Activated CD4-positive, CD25-positive, alpha-beta regulatory T cell (primary cell): ENCODE results near the gene LRP3.

Source experiments
- DNase-seq, 4 experiments: peaks; one replicate each; lab custom pipeline; 2025; lab: John Stamatoyannopoulos, UW

LRP3 gene

GRCh38 chr19:33238481-33239149 is 44.5 kb downstream of the LRP3 start:
- DNase-seq = no peak

DNA sequence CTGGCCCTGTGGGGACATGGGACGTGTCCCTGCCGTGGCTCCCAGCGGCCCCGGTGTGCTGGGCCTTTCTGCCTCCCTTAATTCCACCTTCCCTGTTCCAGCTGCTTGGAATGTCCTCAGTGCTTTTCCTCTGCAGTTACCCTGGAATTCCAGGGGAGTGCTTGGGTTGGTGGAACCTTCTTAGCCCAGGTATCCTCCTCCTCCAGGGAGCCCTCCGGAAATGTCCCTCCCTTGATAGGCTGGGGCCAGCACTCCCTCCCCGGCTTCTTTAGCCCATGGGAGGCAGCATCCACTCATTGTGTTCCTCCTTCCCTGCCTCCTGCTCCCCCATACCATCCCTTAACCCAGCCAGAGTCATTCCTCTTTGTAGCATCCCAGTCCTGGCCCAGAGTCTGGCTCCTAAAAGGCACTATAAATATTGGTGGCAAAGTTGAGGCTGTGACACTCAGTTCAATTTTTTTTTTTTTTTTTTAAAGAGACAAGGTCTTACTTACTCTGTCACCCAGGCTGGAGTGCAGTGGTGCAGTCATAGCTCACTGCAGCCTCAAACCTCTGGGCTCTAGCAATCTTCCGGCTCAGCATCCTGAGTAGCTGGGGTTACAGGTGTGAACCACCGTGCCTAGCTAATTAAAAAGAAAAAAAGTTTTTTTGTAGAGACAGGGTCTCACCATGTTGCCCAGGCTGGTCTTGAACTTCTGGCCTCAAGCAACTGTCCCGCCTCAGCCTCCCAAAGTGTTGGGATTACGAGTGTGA is 45.3 kb downstream of the LRP3 start:
- no peak for DNase-seq

DNA sequence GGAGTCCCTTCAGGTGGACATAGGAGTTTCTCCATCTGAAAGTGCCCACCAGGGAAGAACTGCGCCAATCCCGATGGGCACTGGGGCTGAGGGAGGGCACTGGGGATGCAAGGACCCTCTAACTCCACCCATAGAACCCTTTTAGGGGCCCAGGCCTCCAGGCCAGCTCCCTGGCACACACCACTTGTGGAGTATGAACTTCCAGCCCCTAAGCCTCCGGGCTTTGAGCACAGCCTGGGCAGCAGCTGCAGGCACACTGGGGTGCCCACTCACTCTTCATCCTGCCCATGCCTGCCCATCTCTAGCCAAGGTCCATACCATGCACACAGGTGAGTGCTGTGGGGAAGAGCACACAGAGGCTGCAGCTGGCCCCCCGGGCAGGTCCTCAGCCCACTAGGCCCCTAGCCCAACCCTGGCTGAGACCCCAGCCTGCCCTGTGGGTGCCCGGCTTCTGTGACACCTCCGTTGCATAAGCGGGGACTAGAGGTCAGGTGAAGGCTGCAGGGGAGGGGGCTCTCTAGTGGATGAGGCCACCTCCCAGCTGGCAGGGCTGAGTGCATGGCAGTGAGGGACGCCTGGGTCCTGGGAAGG is 46.1 kb downstream of the LRP3 start:
- DNase-seq = no peak

DNA sequence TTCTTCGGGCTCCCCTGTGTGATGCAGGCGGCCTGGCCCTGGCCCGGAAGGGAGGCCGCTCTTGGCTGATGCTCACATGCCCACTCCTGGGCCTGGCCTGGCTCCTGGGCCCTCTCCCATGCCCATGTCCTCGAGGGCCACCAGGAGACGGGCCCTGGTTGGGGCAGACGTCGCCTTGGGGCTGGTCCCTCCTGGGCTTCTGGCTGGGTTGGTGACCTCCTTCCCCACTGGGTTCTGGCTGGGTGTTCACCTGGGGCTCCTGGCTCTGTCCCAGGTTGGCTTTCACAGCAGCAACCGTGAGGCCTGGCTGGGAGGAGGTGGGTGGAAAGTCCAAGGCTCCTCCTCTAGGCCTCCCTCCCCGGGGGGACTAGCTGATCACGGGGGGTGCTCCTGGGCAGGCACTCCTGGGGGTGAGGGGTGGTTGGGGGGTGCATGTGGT is 47.0 kb downstream of the LRP3 start:
- DNase-seq = no peak

DNA sequence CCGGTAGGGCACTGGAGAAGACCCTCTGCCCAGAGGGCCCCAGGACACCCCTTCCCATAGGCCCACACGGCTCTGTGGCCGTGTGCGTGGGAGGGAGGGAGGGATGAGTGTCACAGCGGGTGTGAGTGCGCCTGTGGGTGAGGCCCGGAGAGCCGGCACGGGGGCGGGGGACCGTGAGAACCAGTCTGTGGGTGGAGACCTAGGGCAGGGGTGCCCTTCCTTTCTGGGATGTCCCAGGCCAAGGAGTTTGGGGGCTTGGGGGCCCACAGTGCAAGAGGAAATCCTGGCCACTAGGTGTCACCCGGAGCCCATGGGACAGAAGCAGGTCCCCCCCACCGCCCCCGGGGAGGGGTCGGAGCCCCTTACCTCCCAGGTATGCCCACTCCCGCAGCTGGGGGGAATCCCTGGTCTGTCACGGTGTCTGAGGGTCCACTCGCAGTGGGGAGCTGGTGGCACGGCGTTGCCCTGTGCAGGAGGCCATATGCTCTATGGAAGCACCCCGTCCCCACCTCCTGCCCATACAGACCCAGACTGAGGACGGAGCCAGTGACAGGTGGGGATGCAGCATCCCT is 47.5 kb downstream of the LRP3 start:
- no peak for DNase-seq

DNA sequence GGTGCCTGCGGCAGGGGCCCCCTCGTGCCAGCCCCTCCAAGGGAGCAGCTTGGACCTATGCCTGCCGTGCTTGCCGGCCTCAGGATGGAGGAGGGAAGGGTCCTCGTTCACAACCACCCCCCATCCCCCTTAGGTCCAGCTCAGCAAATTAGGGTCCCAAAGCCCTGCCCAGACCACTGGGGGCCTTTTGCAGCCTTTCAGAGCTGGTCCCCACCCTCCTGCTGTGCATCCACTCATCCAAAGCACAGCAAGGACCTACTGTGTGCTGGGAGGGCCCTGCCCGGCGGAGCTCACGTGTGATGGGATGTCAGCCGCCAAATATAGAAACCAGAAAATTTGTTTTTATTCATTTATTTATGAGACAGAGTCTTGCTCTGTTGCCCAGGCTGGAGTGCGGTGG is 48.0 kb downstream of the LRP3 start:
- no peak for DNase-seq

- DNase-seq = no peak
These were observed 48.8 kb downstream of the LRP3 start for GRCh38 chr19:33242911-33243310.

GRCh38 chr19:33245948-33246708 is 52.0 kb downstream of the LRP3 start:
- no peak for DNase-seq

DNA sequence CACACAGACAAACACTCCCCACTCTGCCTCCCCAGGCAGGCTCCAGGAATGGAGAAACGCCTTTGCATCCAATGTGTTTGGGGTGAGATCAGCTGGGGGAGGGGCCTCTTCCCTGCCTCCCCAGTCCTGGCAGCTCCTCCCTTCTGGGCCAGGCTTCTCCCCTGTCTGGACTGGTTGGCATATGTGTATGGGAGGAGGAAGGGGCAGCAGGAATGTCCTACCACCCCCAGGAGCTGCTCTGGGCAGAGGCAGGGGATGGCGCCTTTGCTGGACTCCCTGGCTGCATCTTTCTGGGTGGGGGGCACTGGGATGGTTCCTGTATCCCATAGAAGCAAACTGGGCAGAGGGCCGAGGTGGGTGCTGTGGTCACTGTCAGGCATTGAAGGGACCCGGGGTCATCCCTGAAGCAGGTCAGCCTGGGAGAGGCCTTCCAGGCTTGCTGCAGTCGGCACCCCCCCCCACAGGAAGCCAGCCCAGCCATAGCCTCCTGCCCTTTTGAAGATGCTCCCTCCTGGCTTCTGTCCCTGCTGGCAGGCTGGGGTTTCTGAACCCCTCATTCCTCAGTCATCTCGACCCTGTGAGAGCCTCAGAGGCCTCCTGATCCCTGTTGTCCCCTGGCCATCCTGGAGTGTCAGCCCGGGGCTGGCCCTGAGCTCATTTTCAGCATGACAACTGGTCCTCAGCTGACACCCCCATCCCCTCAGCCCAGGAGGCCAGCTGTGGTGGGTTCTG is 52.7 kb downstream of the LRP3 start:
- no peak for DNase-seq

- no peak for DNase-seq
These were observed 53.3 kb downstream of the LRP3 start for GRCh38 chr19:33247441-33247819.

DNA sequence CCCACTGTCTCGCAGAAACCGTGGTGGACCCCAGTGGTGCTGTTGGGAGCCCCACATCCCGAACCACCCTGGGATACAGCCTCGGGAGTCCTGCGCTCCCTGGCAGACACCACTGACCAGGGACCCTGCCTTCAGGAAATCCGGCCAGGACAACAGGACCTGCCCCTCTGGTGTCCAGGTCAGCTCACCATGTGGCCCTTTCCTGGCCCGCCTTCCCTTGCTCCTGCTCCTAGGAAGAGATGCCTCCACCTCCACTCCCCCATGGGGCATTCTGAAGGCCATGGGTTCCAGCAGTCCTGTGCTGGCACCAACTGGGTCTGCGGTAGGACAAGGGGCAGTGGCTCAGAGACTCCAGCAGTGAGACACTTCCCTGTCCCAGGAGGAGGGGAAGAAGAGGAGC is 54.0 kb downstream of the LRP3 start:
- no peak for DNase-seq

DNA sequence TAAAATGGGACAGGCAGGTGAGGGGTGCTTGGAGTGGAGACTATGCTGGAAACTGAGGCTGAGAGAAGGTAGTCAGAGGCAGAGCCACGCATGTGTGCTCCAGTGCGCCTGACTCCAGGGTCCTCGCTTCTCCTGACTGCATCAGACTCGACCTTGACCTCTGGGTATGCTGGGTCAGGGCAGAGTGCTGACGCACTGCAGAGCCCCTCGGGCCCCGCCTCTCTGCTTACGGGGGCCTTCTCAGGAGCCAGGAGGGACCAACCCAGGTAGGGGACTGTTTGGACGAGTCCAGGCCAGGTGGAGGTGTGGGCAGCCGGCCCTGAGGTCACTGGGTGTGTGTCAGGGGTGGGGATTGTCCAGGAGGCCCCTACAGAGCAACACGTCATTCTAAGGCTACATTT is 54.4 kb downstream of the LRP3 start:
- DNase-seq = no peak

DNA sequence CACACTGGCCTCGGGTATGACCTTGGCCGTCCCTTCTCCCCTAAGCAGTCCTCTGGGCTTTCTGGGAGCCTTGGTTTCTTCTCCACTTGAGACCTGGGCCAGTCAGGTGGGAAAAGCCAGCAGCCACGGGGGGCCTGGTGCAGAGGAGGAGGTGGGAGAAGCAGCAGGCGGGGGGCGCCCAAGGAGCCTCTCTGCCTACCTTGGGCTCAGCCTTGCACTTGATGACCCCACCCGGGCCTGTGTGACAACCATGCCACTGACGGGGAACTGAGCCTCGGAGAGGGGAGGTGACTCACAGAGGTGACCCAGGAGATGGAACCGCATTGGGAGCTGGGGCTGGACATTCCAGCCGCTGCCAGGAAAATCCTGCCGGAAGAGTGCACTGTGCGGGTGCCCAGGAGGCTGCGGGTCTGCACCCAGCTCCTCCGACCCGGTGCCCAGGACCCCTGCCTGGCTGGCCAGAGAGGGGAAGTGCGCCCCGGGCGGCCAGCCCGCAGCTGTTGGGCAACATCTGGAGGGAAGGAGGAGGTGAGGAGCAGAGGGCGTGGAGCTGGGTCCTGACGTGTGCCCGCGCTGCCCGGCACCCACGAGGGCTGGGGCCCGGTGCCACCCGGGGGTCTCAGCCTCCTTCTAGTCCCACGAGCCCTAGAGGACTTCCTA is 55.0 kb downstream of the LRP3 start:
- no peak for DNase-seq

DNA sequence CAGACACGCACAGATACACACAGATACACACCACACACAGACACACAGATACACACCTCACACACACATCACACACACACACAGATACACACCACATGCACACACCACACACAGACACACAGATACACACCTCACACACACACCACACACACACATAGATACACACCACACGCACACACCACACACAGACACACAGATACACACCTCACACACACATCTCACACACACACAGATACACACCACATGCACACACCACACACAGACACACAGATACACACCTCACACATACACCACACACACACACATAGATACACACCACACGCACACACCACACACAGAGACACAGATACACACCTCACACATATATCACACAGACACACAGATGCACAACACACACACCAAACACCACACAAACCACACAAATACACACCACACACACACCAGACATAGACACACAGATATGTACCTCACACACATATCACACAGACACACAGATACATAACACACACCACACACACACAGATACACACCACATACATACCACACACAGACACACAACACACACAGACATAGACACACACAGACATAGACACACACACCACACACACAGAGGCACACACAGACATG is 55.7 kb downstream of the LRP3 start:
- no peak for DNase-seq

DNA sequence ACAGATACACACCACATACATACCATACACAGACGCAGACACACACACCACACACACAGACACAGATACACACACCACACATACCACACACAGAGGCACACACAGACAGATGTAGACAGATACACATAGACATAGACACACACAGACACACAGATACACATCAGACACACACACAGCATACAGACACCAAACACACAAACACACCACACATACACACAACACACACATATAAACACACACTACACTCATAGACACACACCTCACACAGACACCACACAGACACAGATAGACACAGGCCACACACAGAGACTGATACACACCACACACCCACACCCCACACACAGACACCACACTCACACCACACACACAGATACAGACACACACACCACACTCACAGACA is 56.4 kb downstream of the LRP3 start:
- DNase-seq = no peak

GRCh38 chr19:33251076-33251475 is 56.9 kb downstream of the LRP3 start:
- no peak for DNase-seq

- no peak for DNase-seq
These were observed 57.5 kb downstream of the LRP3 start for GRCh38 chr19:33251526-33252090.

DNA sequence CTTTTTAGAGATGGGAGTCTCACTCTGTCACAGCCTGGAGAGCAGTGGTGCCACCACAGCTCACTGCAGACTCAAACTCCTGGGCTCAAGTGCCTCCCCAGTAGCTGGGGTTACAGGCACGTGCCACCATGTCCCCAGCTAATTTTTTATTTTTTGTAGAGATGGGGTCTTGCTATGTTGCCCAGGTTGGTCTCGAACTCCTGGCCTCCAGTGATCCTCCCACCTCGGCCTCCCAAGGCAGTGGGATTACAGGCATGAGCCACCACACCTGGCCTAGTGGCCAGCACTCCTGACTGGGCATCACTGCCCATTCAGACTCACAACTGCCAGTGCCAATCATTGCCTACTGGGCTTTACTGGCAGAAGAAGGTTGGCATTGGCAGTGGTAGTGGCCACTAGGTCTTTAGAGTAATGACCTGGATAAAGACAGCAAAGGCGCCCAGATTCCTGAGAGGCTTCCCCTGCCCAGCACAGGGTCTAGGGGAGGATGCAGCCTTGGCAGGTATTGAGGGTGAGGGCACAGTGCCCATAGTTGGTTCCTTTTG is 58.4 kb downstream of the LRP3 start:
- DNase-seq = no peak

DNA sequence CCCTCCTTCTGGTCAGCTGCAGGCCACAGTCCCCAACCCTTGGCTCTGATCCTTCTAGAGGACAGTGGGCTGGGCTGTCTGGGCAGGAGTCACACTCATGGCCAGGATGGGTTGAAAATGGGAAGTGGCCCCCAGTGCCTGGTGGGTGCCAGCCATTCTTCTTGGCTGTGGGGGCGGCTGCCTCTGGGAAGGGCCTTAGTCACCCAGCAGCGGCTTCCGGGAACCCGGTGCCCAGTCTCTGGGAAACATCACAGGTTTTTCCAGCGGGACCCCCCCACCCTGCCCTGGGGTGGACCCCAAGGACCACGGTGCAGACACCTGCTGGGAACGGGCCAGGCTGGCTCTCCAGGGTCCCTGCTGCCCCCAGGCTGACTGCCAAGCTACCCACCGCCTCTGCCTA is 58.8 kb downstream of the LRP3 start:
- no peak for DNase-seq

- no peak for DNase-seq
These were observed 60.2 kb downstream of the LRP3 start for GRCh38 chr19:33254245-33254824.
